GM20000 (cell line): ENCODE data around the gene EHD2.
A peak's percentile ranks its signal among the peaks of the same experiment; 100 is the strongest.
"Not testable (repeated sequence)": the region's sequence is repeated elsewhere in the genome, so short reads cannot be mapped to it uniquely, and the experiment has no call there.

Experiments used
- DNase-seq: peaks from one replicate; pipeline ENCODE4 v3.0.0; 2012; ENCODE audit warnings: low spot score
- CTCF ChIP-seq: IDR thresholded peaks from 2 replicates; pipeline ENCODE4 v1.5.1; 2012; ENCODE audit warnings: mild to moderate bottlenecking, control low read depth; ENCODE audit errors: extremely low read depth, missing control alignments

EHD2 gene

GRCh38 chr19:47762151-47762550, 48.9 kb downstream of the EHD2 start:
- DNase-seq, result no peak
- TF ChIP-seq CTCF, result no peak

GRCh38 chr19:47762615-47763308, 49.5 kb downstream of the EHD2 start:
- DNase-seq, result no peak
- no peak for TF ChIP-seq CTCF

- DNase-seq, result not testable (repeated sequence)
Measured at GRCh38 chr19:47764705-47765104, 51.5 kb downstream of the EHD2 start.

- peak; percentile 69 for TF ChIP-seq CTCF
- DNase-seq, result peak; percentile 65
Measured at GRCh38 chr19:47765523-47766358, 52.5 kb downstream of the EHD2 start.

- no peak for DNase-seq
- TF ChIP-seq CTCF, result no peak
Measured at GRCh38 chr19:47766359-47766620, 53.1 kb downstream of the EHD2 start.

GRCh38 chr19:47766670-47767069, 53.4 kb downstream of the EHD2 start:
- TF ChIP-seq CTCF, result no peak
- DNase-seq, result no peak

GRCh38 chr19:47767349-47767748, 54.1 kb downstream of the EHD2 start:
- no peak for DNase-seq
- TF ChIP-seq CTCF, result no peak

GRCh38 chr19:47768604-47769003, 55.4 kb downstream of the EHD2 start:
- TF ChIP-seq CTCF, result no peak
- DNase-seq, result no peak
